Activated T-helper 2 cell treated with anti-CD3 and anti-CD28 coated beads, Interferon-gamma antibody, Interleukin-2, Interleukin-4, amounts not matched to agents 10 μg/mL and 5 μg/mL and 100 μg/mL, durations not matched to agents 14 hours and 24 hours and 36 hours (primary cell): ENCODE results near the gene MB21D2. TPM values are rescaled to one million over a fixed set of nuclear protein-coding genes. Genes with fewer than 3 reads are reported as not detected.

Experiments
- DNase-seq: peaks from one replicate; pipeline ENCODE4 v3.0.0; 2021; ENCODE audit warnings: low spot score
- H3K27ac Mint-ChIP-seq: one replicate; pipeline ENCODE4 v1.8.0; 2021; ENCODE audit warnings: mixed read lengths
- H3K27me3 Mint-ChIP-seq: one replicate; pipeline ENCODE4 v1.8.0; 2021; ENCODE audit warnings: low read depth, mixed read lengths
- H3K36me3 Mint-ChIP-seq: one replicate; pipeline ENCODE4 v1.8.0; 2021; ENCODE audit warnings: low read depth, mixed read lengths
- H3K4me1 Mint-ChIP-seq: one replicate; pipeline ENCODE4 v1.8.0; 2021; ENCODE audit warnings: low read depth, mixed read lengths
- H3K4me3 Mint-ChIP-seq: one replicate; pipeline ENCODE4 v1.8.0; 2021; ENCODE audit warnings: low read depth, mild to moderate bottlenecking, moderate library complexity, mixed read lengths
- H3K9me3 Mint-ChIP-seq: one replicate; pipeline ENCODE4 v1.8.0; 2021; ENCODE audit warnings: mixed read lengths
- intact Hi-C: fragments of 100-400 bp; cut with micrococcal nuclease; formaldehyde crosslinking; loops from one replicate; pipeline ENCODE4 v1.15.1; 2023
- total RNA-seq: library from RNA; stranded (reverse); gene quantifications from 2 replicates; pipeline ENCODE4 v1.2.3, GENCODE V29; 2022

MB21D2 gene
- total RNA-seq, 1 donor from 2014 or later, result 17.7 TPM

- peaks cover 14% of the 10 kb centered on the region for H3K4me1 Mint-ChIP-seq
- intact Hi-C loops, result no loop called here
- H3K27ac Mint-ChIP-seq, result no peak overlapping the region
- H3K9me3 Mint-ChIP-seq, result no peaks in the 10 kb centered on the region
- no peaks in the 10 kb centered on the region for H3K27me3 Mint-ChIP-seq
- DNase-seq, result no peak
- H3K4me3 Mint-ChIP-seq, result no peak overlapping the region
- no peaks in the 10 kb centered on the region for H3K36me3 Mint-ChIP-seq
Measured at GRCh38 chr3:192933259-192933658, 15.6 kb upstream of the MB21D2 start.

- Mint-ChIP-seq H3K4me1 (peaks cover 14% of the 10 kb centered on the region), H3K27me3 (peaks cover 3% of the 10 kb centered on the region), H3K4me3 (no peak overlapping the region), H3K36me3 (no peaks in the 10 kb centered on the region), H3K27ac (no peak overlapping the region), H3K9me3 (no peaks in the 10 kb centered on the region)
- DNase-seq, result no peak
- intact Hi-C loops, result no loop called here
Measured at GRCh38 chr3:192931825-192932224, 14.2 kb upstream of the MB21D2 start.

- Mint-ChIP-seq H3K4me1 (peaks cover 14% of the 10 kb centered on the region), H3K27ac (no peak overlapping the region), H3K36me3 (no peaks in the 10 kb centered on the region), H3K9me3 (no peaks in the 10 kb centered on the region), H3K27me3 (peaks cover 3% of the 10 kb centered on the region), H3K4me3 (no peak overlapping the region)
- no peak for DNase-seq
- intact Hi-C loops, result no loop called here
Measured at GRCh38 chr3:192930577-192930976, 12.9 kb upstream of the MB21D2 start.

- no peak overlapping the region for H3K4me3 Mint-ChIP-seq
- no peaks in the 10 kb centered on the region for H3K9me3 Mint-ChIP-seq
- H3K4me1 Mint-ChIP-seq, result peaks cover 10% of the 10 kb centered on the region
- H3K27me3 Mint-ChIP-seq, result peaks cover 3% of the 10 kb centered on the region
- H3K27ac Mint-ChIP-seq, result no peak overlapping the region
- intact Hi-C loops, result no loop called here
- DNase-seq, result no peak
- H3K36me3 Mint-ChIP-seq, result no peaks in the 10 kb centered on the region
Measured at GRCh38 chr3:192929755-192930547, 12.3 kb upstream of the MB21D2 start.

GRCh38 chr3:192929146-192929545 lies 11.5 kb upstream of the MB21D2 start:
- no peaks in the 10 kb centered on the region for H3K9me3 Mint-ChIP-seq
- no peak overlapping the region for H3K27ac Mint-ChIP-seq
- no peaks in the 10 kb centered on the region for H3K36me3 Mint-ChIP-seq
- H3K4me3 Mint-ChIP-seq, result no peak overlapping the region
- intact Hi-C loops, result no loop called here
- H3K27me3 Mint-ChIP-seq, result peaks cover 3% of the 10 kb centered on the region
- peaks cover 9% of the 10 kb centered on the region for H3K4me1 Mint-ChIP-seq
- no peak for DNase-seq

- no peaks in the 10 kb centered on the region for H3K36me3 Mint-ChIP-seq
- H3K4me3 Mint-ChIP-seq, result no peak overlapping the region
- peaks cover 3% of the 10 kb centered on the region for H3K27me3 Mint-ChIP-seq
- intact Hi-C loops, result no loop called here
- DNase-seq, result no peak
- no peak overlapping the region for H3K27ac Mint-ChIP-seq
- no peaks in the 10 kb centered on the region for H3K9me3 Mint-ChIP-seq
- H3K4me1 Mint-ChIP-seq, result peaks cover 6% of the 10 kb centered on the region
Measured at GRCh38 chr3:192928720-192929119, 11.1 kb upstream of the MB21D2 start.

GRCh38 chr3:192928016-192928415 lies 10.4 kb upstream of the MB21D2 start:
- intact Hi-C loops, result no loop called here
- Mint-ChIP-seq H3K9me3 (no peaks in the 10 kb centered on the region), H3K4me3 (no peak overlapping the region), H3K4me1 (peaks cover 4% of the 10 kb centered on the region), H3K36me3 (no peaks in the 10 kb centered on the region), H3K27ac (no peak overlapping the region), H3K27me3 (peaks cover 5% of the 10 kb centered on the region)
- DNase-seq, result no peak

GRCh38 chr3:192927016-192927415 lies 9.4 kb upstream of the MB21D2 start:
- no peak overlapping the region for H3K4me3 Mint-ChIP-seq
- intact Hi-C loops, result no loop called here
- no peak for DNase-seq
- peaks cover 4% of the 10 kb centered on the region for H3K4me1 Mint-ChIP-seq
- peaks cover 5% of the 10 kb centered on the region for H3K27me3 Mint-ChIP-seq
- H3K27ac Mint-ChIP-seq, result no peak overlapping the region
- H3K36me3 Mint-ChIP-seq, result no peaks in the 10 kb centered on the region
- no peaks in the 10 kb centered on the region for H3K9me3 Mint-ChIP-seq

GRCh38 chr3:192923731-192924130 lies 6.1 kb upstream of the MB21D2 start:
- Mint-ChIP-seq H3K27me3 (peaks cover 30% of the 10 kb centered on the region), H3K27ac (no peak overlapping the region), H3K36me3 (no peaks in the 10 kb centered on the region), H3K9me3 (no peaks in the 10 kb centered on the region), H3K4me1 (peaks cover 13% of the 10 kb centered on the region), H3K4me3 (no peak overlapping the region)
- no peak for DNase-seq
- intact Hi-C loops, result no loop called here

- Mint-ChIP-seq H3K4me1 (peaks cover 15% of the 10 kb centered on the region), H3K9me3 (no peaks in the 10 kb centered on the region), H3K27me3 (peaks cover 37% of the 10 kb centered on the region), H3K4me3 (no peak overlapping the region), H3K36me3 (peaks cover 5% of the 10 kb centered on the region), H3K27ac (no peak overlapping the region)
- intact Hi-C loops, result no loop called here
- no peak for DNase-seq
Measured at GRCh38 chr3:192921793-192922192, 4.1 kb upstream of the MB21D2 start.

- no peaks in the 10 kb centered on the region for H3K9me3 Mint-ChIP-seq
- intact Hi-C loops, result no loop called here
- peaks cover 22% of the 10 kb centered on the region for H3K4me1 Mint-ChIP-seq
- no peak overlapping the region for H3K27ac Mint-ChIP-seq
- H3K4me3 Mint-ChIP-seq, result no peak overlapping the region
- peaks cover 6% of the 10 kb centered on the region for H3K36me3 Mint-ChIP-seq
- DNase-seq, result no peak
- peaks cover 50% of the 10 kb centered on the region for H3K27me3 Mint-ChIP-seq
Measured at GRCh38 chr3:192920411-192920810, 2.8 kb upstream of the MB21D2 start.

GRCh38 chr3:192919901-192920300 lies 2.2 kb upstream of the MB21D2 start:
- intact Hi-C loops, result loop anchor here (5.0 kb wide), 3 partner anchors 37 to 122 kb away; no protein-coding TSS in a partner anchor

GRCh38 chr3:192918275-192918588 lies 576 bp upstream of the MB21D2 start:
- peaks cover 16% of the 10 kb centered on the region for H3K36me3 Mint-ChIP-seq
- H3K4me1 Mint-ChIP-seq, result peaks cover 35% of the 10 kb centered on the region
- H3K27ac Mint-ChIP-seq, result peak overlapping the region; percentile 90
- intact Hi-C loops, result loop anchor here (1.0 to 5.0 kb wide), 7 partner anchors 16 to 124 kb away; no protein-coding TSS in a partner anchor
- no peaks in the 10 kb centered on the region for H3K9me3 Mint-ChIP-seq
- H3K27me3 Mint-ChIP-seq, result peaks cover 61% of the 10 kb centered on the region
- no peak for DNase-seq
- H3K4me3 Mint-ChIP-seq, result peak overlapping the region; percentile 90

More at GRCh38 chr3:192919901-192920300, 2.2 kb upstream of the MB21D2 start:
- H3K9me3 Mint-ChIP-seq, result no peaks in the 10 kb centered on the region
- DNase-seq, result no peak
- peaks cover 55% of the 10 kb centered on the region for H3K27me3 Mint-ChIP-seq
- no peak overlapping the region for H3K27ac Mint-ChIP-seq
- peaks cover 26% of the 10 kb centered on the region for H3K4me1 Mint-ChIP-seq
- H3K36me3 Mint-ChIP-seq, result peaks cover 8% of the 10 kb centered on the region
- no peak overlapping the region for H3K4me3 Mint-ChIP-seq
